GM18519 (cell line): ENCODE results near the gene WNT3A.
A peak's percentile ranks its signal among the peaks of the same experiment; 100 is the strongest.

Experiments used
- ATAC-seq: cut with Tn5 transposase; IDR thresholded peaks from one replicate; pipeline ENCODE4 v1.9.1; 2021; ENCODE audit warnings: mild to moderate bottlenecking, moderate library complexity; ENCODE audit not compliant: unreplicated experiment, low FRiP score

The WNT3A gene

GRCh38 chr1:228096416-228097332 lies 89.9 kb downstream of the WNT3A start:
- no peak for ATAC-seq

GRCh38 chr1:228097333-228098081 lies 90.7 kb downstream of the WNT3A start:
- ATAC-seq: no peak

- no peak for ATAC-seq
Observed at GRCh38 chr1:228098323-228098931, 91.6 kb downstream of the WNT3A start.

- ATAC-seq: no peak
Observed at GRCh38 chr1:228099331-228099732, 92.5 kb downstream of the WNT3A start.

- no peak for ATAC-seq
Observed at GRCh38 chr1:228100822-228101613, 94.2 kb downstream of the WNT3A start.

GRCh38 chr1:228101614-228101993 lies 94.8 kb downstream of the WNT3A start:
- ATAC-seq: no peak

- no peak for ATAC-seq
Observed at GRCh38 chr1:228101994-228102790, 95.4 kb downstream of the WNT3A start.

GRCh38 chr1:228102791-228103620 lies 96.2 kb downstream of the WNT3A start, which contains the start of gene C1orf35:
Gene C1orf35, minus strand, starts transcription at chr1:228103325. Its CDS starts 98 bp downstream, at chr1:228103227.
- ATAC-seq: peak; percentile 62

- ATAC-seq: no peak
Observed at GRCh38 chr1:228104526-228105269, 97.9 kb downstream of the WNT3A start.

- no peak for ATAC-seq
Observed at GRCh38 chr1:228105270-228105995, 98.6 kb downstream of the WNT3A start.

- ATAC-seq: no peak
Observed at GRCh38 chr1:228105996-228106799, 99.4 kb downstream of the WNT3A start.

GRCh38 chr1:228106800-228107054 lies 99.9 kb downstream of the WNT3A start:
- no peak for ATAC-seq

GRCh38 chr1:228107636-228108035 lies 100.8 kb downstream of the WNT3A start:
- ATAC-seq: no peak

- ATAC-seq: no peak
Observed at GRCh38 chr1:228108055-228108690, 101.4 kb downstream of the WNT3A start.

GRCh38 chr1:228108742-228109072 lies 101.9 kb downstream of the WNT3A start:
- no peak for ATAC-seq
